HG02870 (cell line): ENCODE data around the gene GRM5.
A peak's percentile ranks its signal among the peaks of the same experiment; 100 is the strongest.
"Not testable (repeated sequence)": the region's sequence is repeated elsewhere in the genome, so short reads cannot be mapped to it uniquely, and the experiment has no call there.

Experiments used
- ATAC-seq: cut with Tn5 transposase; IDR thresholded peaks from one replicate; pipeline ENCODE4 v1.9.1; 2021; ENCODE audit warnings: mild to moderate bottlenecking, moderate library complexity; ENCODE audit not compliant: unreplicated experiment

The GRM5 gene

DNA sequence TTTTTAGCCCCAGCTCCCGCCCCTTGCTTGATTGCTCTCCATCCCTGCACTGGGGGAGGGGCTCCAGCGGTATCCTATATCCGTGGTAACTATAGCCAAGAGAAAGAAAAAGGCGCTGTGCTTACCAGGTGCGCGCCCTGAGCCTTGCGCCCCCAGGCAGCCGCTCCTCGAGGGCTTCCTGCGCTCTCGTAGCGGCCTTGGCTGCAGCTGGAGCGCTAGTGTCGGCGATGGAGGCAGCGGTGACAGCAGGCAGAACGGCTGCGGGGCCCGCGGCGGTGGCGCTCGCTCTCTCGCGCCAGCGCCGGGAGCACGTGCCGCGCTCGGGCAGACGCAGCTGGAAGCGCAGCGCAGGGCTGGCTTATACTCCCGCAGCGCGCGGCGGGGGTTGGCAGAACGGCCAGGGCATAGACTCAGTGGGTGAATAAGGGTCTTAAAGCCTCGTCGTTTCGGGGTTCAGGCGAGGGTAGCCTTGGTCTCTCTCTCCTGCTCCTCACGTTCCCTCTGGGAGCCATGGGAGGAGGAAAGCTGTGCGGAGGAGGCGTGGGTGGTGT lies at the start of gene GRM5:
Gene GRM5 (minus strand): TSS at position 332 of the 551 bp plus-strand sequence. CDS start 18,110 bp downstream, outside the sequence.
- not testable (repeated sequence) for ATAC-seq

GRCh38 chr11:89097956-89098355 lies 32.2 kb upstream of the GRM5 start:
- peak; percentile 93 for ATAC-seq

DNA sequence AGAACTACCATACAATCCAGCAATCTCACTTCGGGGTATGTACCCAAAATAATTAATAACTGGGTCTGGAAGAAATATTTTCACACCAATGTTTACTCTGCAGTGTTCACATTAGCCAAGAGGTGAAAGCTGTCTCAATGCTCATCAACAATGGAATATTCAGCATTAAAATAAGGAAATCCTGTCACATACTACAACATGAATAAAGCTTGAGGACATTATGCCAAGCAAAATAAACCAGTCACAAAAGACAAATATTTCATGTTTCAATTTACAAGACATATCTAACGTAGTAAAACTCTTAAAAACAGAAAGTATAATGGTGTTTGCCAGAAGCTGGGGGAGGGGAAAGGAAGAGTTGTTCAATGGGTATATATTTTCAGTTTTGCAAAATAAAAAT lies 28.0 kb upstream of the GRM5 start:
- ATAC-seq = not testable (repeated sequence)

- ATAC-seq = not testable (repeated sequence)
Observed at GRCh38 chr11:89084951-89085350, 19.2 kb upstream of the GRM5 start.

DNA sequence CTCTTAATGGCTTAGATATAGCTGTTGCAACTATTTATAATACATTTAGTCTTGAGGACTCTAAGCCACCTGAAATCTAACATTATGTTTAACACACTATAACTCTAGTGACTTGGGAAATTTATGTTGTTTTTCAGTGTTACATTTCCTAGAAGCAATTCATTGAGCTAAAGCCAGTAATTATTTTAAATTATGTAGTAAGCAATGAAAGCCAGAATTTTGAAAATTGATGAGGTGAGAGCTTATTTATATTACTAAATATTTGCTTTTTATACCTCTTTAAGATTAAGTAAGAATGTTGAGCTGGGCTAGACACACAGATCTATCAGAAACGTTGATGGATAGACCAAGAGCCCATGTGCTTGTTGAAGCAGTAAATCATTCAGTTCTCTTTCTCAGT lies 5.1 kb upstream of the GRM5 start:
- ATAC-seq = not testable (repeated sequence)

DNA sequence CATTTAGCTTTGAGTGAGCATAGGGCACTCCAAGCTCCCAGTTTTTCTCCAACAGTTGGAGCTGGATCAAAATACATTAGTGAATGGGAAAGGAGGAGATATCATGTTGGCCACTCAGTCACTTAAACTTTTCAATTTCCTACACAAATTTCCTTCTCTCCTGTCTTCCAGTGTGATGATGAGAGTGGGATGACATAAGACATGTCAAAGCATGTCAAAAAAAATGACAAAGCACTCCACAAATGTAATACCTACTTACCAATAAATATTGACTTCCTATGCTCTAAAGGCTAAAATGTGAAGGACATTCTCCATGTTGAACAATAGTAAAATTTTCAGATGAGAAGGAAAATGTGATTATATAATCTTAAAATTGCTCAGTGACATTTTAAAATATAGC lies 1.5 kb upstream of the GRM5 start:
- ATAC-seq = no peak

- ATAC-seq = no peak
Observed at GRCh38 chr11:89065066-89065465, 716 bp downstream of the GRM5 start.

GRCh38 chr11:89063481-89063951 lies 2.3 kb downstream of the GRM5 start:
- not testable (repeated sequence) for ATAC-seq

DNA sequence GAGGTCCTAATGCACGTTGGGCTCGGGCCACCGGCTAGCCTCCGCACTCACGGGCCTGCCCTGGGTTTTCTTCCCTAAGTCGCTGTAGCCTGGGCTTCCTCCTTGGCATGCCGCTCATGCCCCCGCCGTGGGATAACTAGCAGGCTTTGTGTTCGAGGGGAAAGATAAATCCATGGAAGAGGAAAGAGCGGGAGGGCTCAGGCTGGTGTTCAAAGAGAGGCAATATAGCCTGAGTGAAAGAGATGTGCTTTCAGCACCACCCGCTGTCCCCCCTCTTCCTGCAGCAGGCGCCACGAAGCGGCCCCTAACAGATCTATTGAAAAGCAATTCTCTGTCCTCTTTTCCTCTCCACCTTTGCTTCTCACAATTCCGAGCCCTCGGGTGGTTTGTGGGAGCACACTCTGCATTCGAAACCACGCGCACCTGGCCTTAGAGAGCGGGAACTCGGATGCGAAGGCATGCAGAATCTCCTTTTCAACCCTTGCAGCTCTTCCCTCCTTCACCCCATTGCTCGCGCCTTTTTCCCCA lies 2.9 kb downstream of the GRM5 start:
- ATAC-seq = not testable (repeated sequence)

DNA sequence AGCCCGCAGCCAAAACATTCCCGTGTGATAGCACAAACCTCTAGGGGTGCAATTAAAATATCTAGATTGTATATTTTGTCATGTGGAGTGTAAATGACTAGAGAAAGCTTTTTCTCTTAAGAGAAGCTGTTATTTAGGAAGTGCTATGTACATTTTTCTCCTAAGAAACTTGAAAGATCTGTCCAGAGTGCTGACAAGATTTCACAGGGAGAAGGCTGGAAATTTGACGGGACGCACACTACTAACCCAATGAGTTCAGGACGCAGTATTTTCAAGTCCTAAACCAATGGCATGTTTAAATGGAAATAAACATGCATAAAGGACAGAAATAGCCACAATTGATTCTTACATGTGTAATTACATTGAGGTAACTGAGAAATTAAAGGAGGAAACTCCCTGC lies 3.9 kb downstream of the GRM5 start:
- ATAC-seq = not testable (repeated sequence)

DNA sequence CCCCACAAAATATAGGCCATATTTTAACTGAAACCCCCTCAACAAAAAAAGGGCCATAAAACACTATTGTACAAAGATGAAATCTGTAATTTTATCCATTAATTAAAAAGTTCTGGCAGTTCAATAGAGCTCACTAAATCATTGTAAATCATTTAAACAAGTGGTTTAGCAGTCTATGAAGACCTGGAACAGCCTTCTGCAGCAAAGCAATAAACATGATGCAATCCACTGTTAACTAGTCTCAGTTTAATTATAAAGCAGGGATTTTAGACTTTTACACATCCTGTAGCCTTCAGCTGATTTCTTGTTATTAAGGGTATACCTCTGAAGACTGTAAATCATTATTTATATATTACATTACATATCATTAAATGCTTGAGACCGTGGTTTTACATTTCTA lies 8.4 kb downstream of the GRM5 start:
- not testable (repeated sequence) for ATAC-seq

- no peak for ATAC-seq
Observed at GRCh38 chr11:89052220-89052619, 13.6 kb downstream of the GRM5 start.

DNA sequence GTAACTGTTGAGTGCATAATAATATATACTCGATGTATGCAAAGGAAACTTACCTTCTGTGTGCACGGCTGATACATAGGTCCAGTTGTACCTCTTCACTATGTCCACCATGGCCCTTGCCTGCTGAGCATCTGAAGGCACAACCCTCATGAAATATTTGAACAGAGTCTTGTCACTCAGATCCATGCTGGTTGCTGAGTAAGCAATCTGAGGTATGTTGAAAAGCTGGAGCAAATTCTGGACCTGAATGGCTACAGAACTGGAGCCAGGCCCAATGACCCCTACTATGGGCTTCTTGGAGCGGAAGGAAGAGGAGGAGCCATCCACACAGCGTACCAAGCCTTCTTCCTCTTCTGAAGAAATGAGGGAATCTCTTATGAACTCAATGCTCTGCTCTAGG lies 18.6 kb downstream of the GRM5 start:
- not testable (repeated sequence) for ATAC-seq

- not testable (repeated sequence) for ATAC-seq
Observed at GRCh38 chr11:89043861-89044588, 21.8 kb downstream of the GRM5 start.

- ATAC-seq = not testable (repeated sequence)
Observed at GRCh38 chr11:89029671-89030070, 36.1 kb downstream of the GRM5 start.

- ATAC-seq = no peak
Observed at GRCh38 chr11:89021339-89021738, 44.4 kb downstream of the GRM5 start.

- not testable (repeated sequence) for ATAC-seq
Observed at GRCh38 chr11:89019827-89020547, 45.8 kb downstream of the GRM5 start.

- no peak for ATAC-seq
Observed at GRCh38 chr11:89016214-89016613, 49.6 kb downstream of the GRM5 start.

DNA sequence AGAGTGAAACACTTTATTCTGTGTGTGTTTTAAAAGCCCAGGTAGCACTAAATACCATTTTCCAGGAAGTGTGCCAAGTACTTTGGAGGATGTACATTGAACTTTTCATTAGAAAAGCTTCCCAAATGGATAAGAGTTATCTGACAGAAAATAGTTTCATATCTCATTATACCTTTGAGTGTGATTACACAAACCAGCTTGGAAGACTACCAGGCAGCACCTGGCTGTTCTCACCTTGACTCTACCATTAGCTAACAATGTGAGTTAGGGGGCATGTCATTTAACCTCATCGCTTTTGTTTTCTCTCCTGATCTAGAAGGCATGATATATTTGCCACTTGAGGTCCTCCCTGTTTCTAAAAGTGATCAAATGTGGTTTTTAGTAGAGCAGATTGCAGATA lies 50.2 kb downstream of the GRM5 start:
- no peak for ATAC-seq

DNA sequence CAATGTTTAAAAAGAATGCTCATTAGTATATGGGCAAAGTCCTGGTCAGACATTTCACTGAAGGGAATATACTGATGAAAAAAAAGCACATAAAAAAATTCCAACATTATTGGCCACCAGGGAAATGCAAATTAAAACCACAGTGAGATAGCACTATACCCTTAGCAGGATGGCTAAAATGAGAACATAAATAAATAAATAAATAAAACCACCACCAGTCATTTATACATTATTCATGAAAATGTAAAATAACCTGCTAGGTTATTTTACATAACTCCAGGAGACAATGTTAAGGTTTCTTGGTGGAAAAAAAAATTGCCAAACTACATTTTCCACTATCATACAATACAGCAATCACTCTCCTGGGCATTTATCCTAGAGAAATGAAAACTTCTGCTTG lies 64.9 kb downstream of the GRM5 start:
- ATAC-seq = not testable (repeated sequence)

GRCh38 chr11:88979641-88980040 lies 86.1 kb downstream of the GRM5 start:
- no peak for ATAC-seq
